Lung (tissue), 13 donors: ENCODE data around the gene SUSD4. TPM values are rescaled to one million over a fixed set of nuclear protein-coding genes. Genes with fewer than 3 reads are reported as not detected.

Experiments used
- ATAC-seq: fragments of 200-7000 bp; cut with Tn5 transposase; one replicate; pipeline ENCODE4 v1.9.1; 2020; ENCODE audit warnings: moderate number of reproducible peaks; ENCODE audit not compliant: insufficient read depth, low FRiP score
- DNase-seq, 3 donors: peaks; one replicate each; pipeline ENCODE4 v3.0.0-alpha.2; 2013 to 2017
- H3K27ac ChIP-seq, 2 donors: one replicate each; pipeline ENCODE4 v1.5.1; 2013; ENCODE audit warnings: mild to moderate bottlenecking in 2 of 2, moderate library complexity in 2 of 2, control low read depth in 1 of 2, inconsistent platforms in 1 of 2, low read depth in 1 of 2, low read length in 1 of 2
- H3K27me3 ChIP-seq, 3 donors: one replicate each; pipeline ENCODE4 v1.5.1; 2013; ENCODE audit warnings: low read length in 2 of 3; ENCODE audit not compliant: control insufficient read depth in 3 of 3, insufficient read depth in 3 of 3
- H3K36me3 ChIP-seq, 4 donors: one replicate each; pipeline ENCODE4 v1.5.1; 2013; ENCODE audit warnings: low read length in 4 of 4, mild to moderate bottlenecking in 1 of 4, moderate library complexity in 1 of 4; ENCODE audit not compliant: control insufficient read depth in 4 of 4, insufficient read depth in 4 of 4
- H3K4me1 ChIP-seq, 5 donors: one replicate each; pipeline ENCODE4 v1.5.1; 2013; ENCODE audit warnings: low read length in 5 of 5, mild to moderate bottlenecking in 2 of 5, moderate library complexity in 1 of 5; ENCODE audit not compliant: control insufficient read depth in 5 of 5, insufficient read depth in 5 of 5
- H3K4me3 ChIP-seq: one replicate; pipeline ENCODE4 v1.5.1; 2013; ENCODE audit warnings: mild to moderate bottlenecking, control low read depth, moderate library complexity
- H3K9ac ChIP-seq, 2 donors: one replicate each; pipeline ENCODE4 v1.5.1; 2013; ENCODE audit warnings: low read length in 2 of 2, control low read depth in 1 of 2; ENCODE audit not compliant: insufficient read depth in 1 of 2
- H3K9me3 ChIP-seq, 4 donors: one replicate each; pipeline ENCODE4 v1.5.1; 2013; ENCODE audit warnings: low read length in 3 of 4, mild to moderate bottlenecking in 1 of 4, moderate library complexity in 1 of 4; ENCODE audit not compliant: control insufficient read depth in 4 of 4, insufficient read depth in 3 of 4
- WGBS, 2 donors: extraction: QIAGEN DNeasy Blood & Tissue Kit; methylation state at CpG; one replicate each; pipeline ENCODE4 v1.1.7; 2013; 5-methylcytosine and 5-hydroxymethylcytosine counted together
- polyA plus RNA-seq, 2 donors: library from polyadenylated mRNA; stranded (reverse); fragments of 200-250 nt; gene quantifications; one replicate each; pipeline ENCODE4 v1.2.1, GENCODE V29; 2013
- small RNA-seq: library from RNA; depleted of rRNA; stranded (forward); fragments of <200 nt; gene quantifications from one replicate; pipeline ENCODE3, GENCODE V24; 2014; ENCODE audit warnings: low replicate concordance
- total RNA-seq, 2 donors: library from RNA; depleted of rRNA in 1 of 2; stranded (reverse); fragments of >200 nt in 1 of 2; gene quantifications; one replicate each; pipeline ENCODE4 v1.2.1, GENCODE V29; 2014 to 2021
- TF ChIP-seq, protein P1 (sequence below): IDR thresholded peaks from 2 replicates; pipeline ENCODE4 v1.5.1; 2012; ENCODE audit warnings: mild to moderate bottlenecking; ENCODE audit errors: control extremely low read depth, extremely low read depth
- donor health status: control.
- donor health status: control.
- donor health status: Bipolar disorder and iron deficiency.
- donor health status: healthy.
- donor health status: DM: yes; HTN: yes; CAD: no.

SUSD4 gene
- total and polyA plus RNA-seq, 4 donors, result 2.8 to 17.0 (median 4.9) TPM

- H3K4me1 ChIP-seq, result peaks cover 0 to 3% (median 0%) of the 10 kb centered on the region in 5 donors
- WGBS, 2 donors, result 40 to 60% methylated on average over 3 of the region's 3 CpGs
- no peaks in the 10 kb centered on the region for H3K9me3 ChIP-seq
- no peak overlapping the region for H3K9ac ChIP-seq
- peak in 2 of 3 donors; percentile 27 to 57 for DNase-seq
- TF ChIP-seq, protein P1, sequence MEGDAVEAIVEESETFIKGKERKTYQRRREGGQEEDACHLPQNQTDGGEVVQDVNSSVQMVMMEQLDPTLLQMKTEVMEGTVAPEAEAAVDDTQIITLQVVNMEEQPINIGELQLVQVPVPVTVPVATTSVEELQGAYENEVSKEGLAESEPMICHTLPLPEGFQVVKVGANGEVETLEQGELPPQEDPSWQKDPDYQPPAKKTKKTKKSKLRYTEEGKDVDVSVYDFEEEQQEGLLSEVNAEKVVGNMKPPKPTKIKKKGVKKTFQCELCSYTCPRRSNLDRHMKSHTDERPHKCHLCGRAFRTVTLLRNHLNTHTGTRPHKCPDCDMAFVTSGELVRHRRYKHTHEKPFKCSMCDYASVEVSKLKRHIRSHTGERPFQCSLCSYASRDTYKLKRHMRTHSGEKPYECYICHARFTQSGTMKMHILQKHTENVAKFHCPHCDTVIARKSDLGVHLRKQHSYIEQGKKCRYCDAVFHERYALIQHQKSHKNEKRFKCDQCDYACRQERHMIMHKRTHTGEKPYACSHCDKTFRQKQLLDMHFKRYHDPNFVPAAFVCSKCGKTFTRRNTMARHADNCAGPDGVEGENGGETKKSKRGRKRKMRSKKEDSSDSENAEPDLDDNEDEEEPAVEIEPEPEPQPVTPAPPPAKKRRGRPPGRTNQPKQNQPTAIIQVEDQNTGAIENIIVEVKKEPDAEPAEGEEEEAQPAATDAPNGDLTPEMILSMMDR, result no peak
- H3K27ac ChIP-seq, result peak overlapping the region in 1 of 2 donors; percentile 23
- H3K4me3 ChIP-seq, result no peak overlapping the region
- H3K36me3 ChIP-seq, result no peaks in the 10 kb centered on the region
- no peaks in the 10 kb centered on the region for H3K27me3 ChIP-seq
- ATAC-seq, result no peak
Measured at GRCh38 chr1:223175633-223176032, 188.3 kb downstream of the SUSD4 start.

- Histone ChIP-seq H3K4me3 (no peak overlapping the region), H3K9me3 (no peaks in the 10 kb centered on the region), H3K4me1 (peaks cover 0 to 3% (median 0%) of the 10 kb centered on the region in 5 donors), H3K27ac (peak overlapping the region in 1 of 2 donors; percentile 2), H3K9ac (no peak overlapping the region), H3K36me3 (no peaks in the 10 kb centered on the region), H3K27me3 (no peaks in the 10 kb centered on the region)
- DNase-seq, result no peak
- TF ChIP-seq, protein P1, result no peak
- 72 to 82% methylated on average over 4 of the region's 4 CpGs for WGBS, 2 donors
- ATAC-seq, result no peak
Measured at GRCh38 chr1:223175032-223175431, 188.9 kb downstream of the SUSD4 start.

Small RNA genes within 50 kb of the gene (small RNA-seq; reads per million reads assigned to genes)
- gene RNU4-57P, result not detected

Other genes with a start within 250 kb of the SUSD4 start
- gene TLR5, start 220.9 kb downstream of the SUSD4 start, total RNA-seq, result 10 to 100 TPM; 14.2 to 21.2 TPM
- 10 to 100 TPM in 1 of 2 donors, 1 to 10 TPM in 1; 3.0 to 23.6 TPM for gene TLR5, start 220.9 kb downstream of the SUSD4 start, polyA plus RNA-seq
- gene CCDC185, start 29.2 kb upstream of the SUSD4 start, total RNA-seq, result not detected
- gene CCDC185, start 29.2 kb upstream of the SUSD4 start, polyA plus RNA-seq, result not detected